ENCODE results near the gene MTCL3.

The MTCL3 gene

GRCh38 chr6:127547904-127548649, 28.9 kb upstream of the MTCL3 start:
- no peaks in the 10 kb centered on the region for H3K9me3 ChIP-seq (ENCODE audit: control insufficient read depth in 4 of 4, insufficient read depth in 3 of 4, low read length in 3 of 4)
- no peak overlapping the region for H3K4me3 ChIP-seq
- WGBS, 2 donors, result 60 to 75% methylated on average over 2 of the region's 2 CpGs
- DNase-seq (peak in 1 of 3 donors; percentile 25), ATAC-seq (ENCODE audit: insufficient read depth, low FRiP score) (no peak)
- no peaks in the 10 kb centered on the region for H3K36me3 ChIP-seq (ENCODE audit: control insufficient read depth in 4 of 4, insufficient read depth in 4 of 4, low read length in 4 of 4)
- no peaks in the 10 kb centered on the region for H3K4me1 ChIP-seq (ENCODE audit: control insufficient read depth in 5 of 5, insufficient read depth in 5 of 5, low read length in 5 of 5)
- TF ChIP-seq CTCF (IDR thresholded peaks at IDR 0.05; ENCODE audit: control extremely low read depth, extremely low read depth), result no peak
- H3K27ac ChIP-seq (ENCODE audit: low read depth in 1 of 2, low read length in 1 of 2), result no peak overlapping the region
- H3K9ac ChIP-seq (ENCODE audit: insufficient read depth in 1 of 2, low read length in 2 of 2), result no peak overlapping the region
- H3K27me3 ChIP-seq (ENCODE audit: control insufficient read depth in 3 of 3, insufficient read depth in 3 of 3, low read length in 2 of 3), result no peaks in the 10 kb centered on the region

- 29 to 39% methylated on average over 1 of the region's 1 CpG for WGBS, 2 donors
Measured at GRCh38 chr6:127547215-127547614, 28.1 kb upstream of the MTCL3 start.

DNA sequence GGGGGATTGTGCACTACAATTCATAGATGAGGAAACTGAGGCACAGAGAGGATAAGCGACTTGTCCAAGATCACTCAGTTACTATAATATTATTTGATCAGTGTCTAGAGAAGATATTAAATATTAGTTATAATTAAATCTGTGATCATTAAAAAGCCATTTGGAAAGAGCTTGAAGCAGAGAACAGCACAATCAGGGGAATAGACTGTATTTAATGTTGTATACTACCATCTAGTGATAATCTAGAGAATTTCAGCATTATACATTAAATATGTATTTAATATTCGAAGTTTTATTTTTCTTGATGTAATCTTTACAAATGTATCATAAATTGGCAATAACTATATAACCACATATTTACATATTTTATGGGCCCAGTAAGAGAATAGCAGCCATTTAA, 20.1 kb upstream of the MTCL3 start:
- 32 to 45% methylated on average over 2 of the region's 2 CpGs for WGBS, 2 donors
- Histone ChIP-seq H3K4me1 (ENCODE audit: control insufficient read depth in 5 of 5, insufficient read depth in 5 of 5, low read length in 5 of 5) (peaks cover 0 to 10% (median 0%) of the 10 kb centered on the region in 5 donors), H3K9me3 (ENCODE audit: control insufficient read depth in 4 of 4, insufficient read depth in 3 of 4, low read length in 3 of 4) (no peaks in the 10 kb centered on the region), H3K4me3 (no peak overlapping the region), H3K36me3 (ENCODE audit: control insufficient read depth in 4 of 4, insufficient read depth in 4 of 4, low read length in 4 of 4) (no peaks in the 10 kb centered on the region), H3K27ac (ENCODE audit: low read depth in 1 of 2, low read length in 1 of 2) (no peak overlapping the region), H3K9ac (ENCODE audit: insufficient read depth in 1 of 2, low read length in 2 of 2) (no peak overlapping the region), H3K27me3 (ENCODE audit: control insufficient read depth in 3 of 3, insufficient read depth in 3 of 3, low read length in 2 of 3) (no peaks in the 10 kb centered on the region)
- peak; percentile 5 for TF ChIP-seq CTCF (IDR thresholded peaks at IDR 0.05; ENCODE audit: control extremely low read depth, extremely low read depth)
- DNase-seq (peak in 2 of 3 donors; percentile 56 to 66), ATAC-seq (ENCODE audit: insufficient read depth, low FRiP score) (no peak)

More at GRCh38 chr6:127547215-127547614, 28.1 kb upstream of the MTCL3 start:
- no peak overlapping the region for H3K27ac ChIP-seq (ENCODE audit: low read depth in 1 of 2, low read length in 1 of 2)
- no peaks in the 10 kb centered on the region for H3K4me1 ChIP-seq (ENCODE audit: control insufficient read depth in 5 of 5, insufficient read depth in 5 of 5, low read length in 5 of 5)
- no peaks in the 10 kb centered on the region for H3K36me3 ChIP-seq (ENCODE audit: control insufficient read depth in 4 of 4, insufficient read depth in 4 of 4, low read length in 4 of 4)
- TF ChIP-seq CTCF (IDR thresholded peaks at IDR 0.05; ENCODE audit: control extremely low read depth, extremely low read depth), result no peak
- H3K9ac ChIP-seq (ENCODE audit: insufficient read depth in 1 of 2, low read length in 2 of 2), result no peak overlapping the region
- ATAC-seq (ENCODE audit: insufficient read depth, low FRiP score), result no peak
- no peaks in the 10 kb centered on the region for H3K9me3 ChIP-seq (ENCODE audit: control insufficient read depth in 4 of 4, insufficient read depth in 3 of 4, low read length in 3 of 4)
- no peak overlapping the region for H3K4me3 ChIP-seq
- DNase-seq, result no peak
- no peaks in the 10 kb centered on the region for H3K27me3 ChIP-seq (ENCODE audit: control insufficient read depth in 3 of 3, insufficient read depth in 3 of 3, low read length in 2 of 3)
